IMR-90 (cell line): ENCODE data around the gene DGKB. TPM values are rescaled to one million over a fixed set of nuclear protein-coding genes. Genes with fewer than 3 reads are reported as not detected.

Experiments
- ATAC-seq: fragments of 200-7000 bp; cut with Tn5 transposase; 2 replicates; pipeline ENCODE4 v1.9.1; 2020; ENCODE audit warnings: low read depth, mild to moderate bottlenecking, moderate library complexity
- BruUV-seq: library from RNA; stranded (reverse); fragments of 400-500 nt; replicated peaks from 2 replicates; lab custom pipeline; 2021; lab: Mats Ljungman, UMichigan
- CTCF ChIA-PET: fragments of 300-600 bp; formaldehyde crosslinking; extraction: SDS; loops from one replicate; lab custom pipeline; 2021; ENCODE audit warnings: antibody characterized with exemption; lab: Yijun Ruan, JAX
- POLR2A ChIA-PET: fragments of 300-600 bp; sonication (Branson Sonifier 250); formaldehyde crosslinking; loops from one replicate; lab custom pipeline; 2022; ENCODE audit warnings: antibody characterized with exemption; ENCODE audit not compliant: unreplicated experiment; lab: Charles Lee
- DNase-seq: peaks from one replicate; pipeline ENCODE4 v3.0.0; 2013
- H2AFZ ChIP-seq: replicated peaks from 2 replicates; pipeline ENCODE3; 2013; ENCODE audit warnings: low read length, mild to moderate bottlenecking; ENCODE audit not compliant: poor library complexity
- H2AK5ac ChIP-seq: 2 replicates; pipeline ENCODE4 v1.6.1; 2013; ENCODE audit warnings: low read depth, low read length, inconsistent platforms
- H2AK9ac ChIP-seq: replicated peaks from 2 replicates; pipeline ENCODE3; 2013; ENCODE audit warnings: mild to moderate bottlenecking, low read depth, low read length, moderate library complexity; ENCODE audit not compliant: poor library complexity
- H2BK120ac ChIP-seq: 2 replicates; pipeline ENCODE4 v1.6.1; 2013; ENCODE audit warnings: low read depth, low read length, inconsistent platforms
- H2BK15ac ChIP-seq: 3 replicates; pipeline ENCODE4 v1.6.1; 2013; ENCODE audit warnings: low read depth, low read length, inconsistent platforms
- H2BK20ac ChIP-seq: 2 replicates; pipeline ENCODE4 v1.6.1; 2013; ENCODE audit warnings: low read depth, mild to moderate bottlenecking, inconsistent platforms, low read length, moderate library complexity
- H2BK5ac ChIP-seq: 2 replicates; pipeline ENCODE4 v1.6.1; 2013; ENCODE audit warnings: mild to moderate bottlenecking, low read depth, low read length, inconsistent platforms; ENCODE audit not compliant: poor library complexity, severe bottlenecking
- H3K14ac ChIP-seq: replicated peaks from 2 replicates; pipeline ENCODE4 v1.6.1; 2013; ENCODE audit warnings: low read depth, low read length, inconsistent platforms
- H3K18ac ChIP-seq: 2 replicates; pipeline ENCODE4 v1.6.1; 2013; ENCODE audit warnings: low read depth, low read length, control low read depth
- H3K23ac ChIP-seq: 2 replicates; pipeline ENCODE4 v1.6.1; 2013; ENCODE audit warnings: low read depth, low read length, inconsistent platforms
- H3K27ac ChIP-seq: 2 replicates; pipeline ENCODE4 v1.5.1; 2013; ENCODE audit warnings: mild to moderate bottlenecking, control low read depth, low read length; ENCODE audit not compliant: insufficient read depth
- H3K27me3 ChIP-seq: 2 replicates; pipeline ENCODE4 v1.6.1; 2013; ENCODE audit warnings: low read length; ENCODE audit not compliant: control insufficient read depth, insufficient read depth
- H3K36me3 ChIP-seq: 2 replicates; pipeline ENCODE4 v1.6.1; 2013; ENCODE audit warnings: low read length, mixed read lengths; ENCODE audit not compliant: control insufficient read depth, insufficient read depth
- H3K4ac ChIP-seq: 2 replicates; pipeline ENCODE4 v1.6.1; 2013; ENCODE audit warnings: low read depth, low read length, inconsistent platforms
- H3K4me1 ChIP-seq: 2 replicates; pipeline ENCODE4 v1.6.1; 2013; ENCODE audit warnings: low read length, mixed read lengths; ENCODE audit not compliant: control insufficient read depth, insufficient read depth
- H3K4me2 ChIP-seq: 2 replicates; pipeline ENCODE4 v1.6.1; 2013; ENCODE audit warnings: low read depth, mild to moderate bottlenecking, control low read depth, low read length, moderate library complexity
- H3K4me3 ChIP-seq: 2 replicates; pipeline ENCODE4 v1.5.1; 2013; ENCODE audit warnings: low read depth, mild to moderate bottlenecking, control low read depth, low read length, moderate library complexity; ENCODE audit not compliant: insufficient read depth
- H3K56ac ChIP-seq: 2 replicates; pipeline ENCODE4 v1.6.1; 2013; ENCODE audit warnings: low read length, inconsistent platforms; ENCODE audit not compliant: insufficient read depth; ENCODE audit errors: extremely low read depth
- H3K79me1 ChIP-seq, 2 experiments: 2 replicates each; pipeline ENCODE4 v1.6.1; 2013; ENCODE audit warnings: low read length in 2 of 2, inconsistent platforms in 1 of 2, low read depth in 1 of 2
- H3K9ac ChIP-seq: 2 replicates; pipeline ENCODE4 v1.6.1; 2013; ENCODE audit warnings: low read depth, low read length, control low read depth
- H3K9me1 ChIP-seq: 2 replicates; pipeline ENCODE4 v1.6.1; 2013; ENCODE audit warnings: low read length, inconsistent platforms; ENCODE audit not compliant: insufficient read depth
- H3K9me3 ChIP-seq: 2 replicates; pipeline ENCODE4 v1.6.1; 2013; ENCODE audit warnings: low read length; ENCODE audit not compliant: control insufficient read depth, insufficient read depth
- H4K20me1 ChIP-seq: 2 replicates; pipeline ENCODE4 v1.6.1; 2013; ENCODE audit warnings: low read length, inconsistent platforms; ENCODE audit not compliant: insufficient read depth
- H4K5ac ChIP-seq: 2 replicates; pipeline ENCODE4 v1.6.1; 2013; ENCODE audit warnings: mild to moderate bottlenecking, low read depth, low read length, control low read depth
- H4K8ac ChIP-seq, 2 experiments: 2 replicates each; pipeline ENCODE4 v1.6.1; 2013; ENCODE audit warnings: low read depth in 2 of 2, low read length in 2 of 2, control low read depth in 1 of 2, inconsistent platforms in 1 of 2
- H4K91ac ChIP-seq: 2 replicates; pipeline ENCODE4 v1.6.1; 2013; ENCODE audit warnings: low read depth, low read length, inconsistent platforms; ENCODE audit not compliant: insufficient read depth
- CEBPB ChIP-seq: IDR thresholded peaks from 2 replicates; pipeline ENCODE4 v1.6.1; 2012; ENCODE audit warnings: low read depth, low read length, improper control_type of control experiment
- CTCF ChIP-seq: conservative IDR thresholded peaks from 2 replicates; pipeline ENCODE4 v1.5.1; 2012; ENCODE audit warnings: mild to moderate bottlenecking, low read depth, low read length, improper control_type of control experiment
- ELK1 ChIP-seq: fragments of 150-350 bp; IDR thresholded peaks from 2 replicates; pipeline ENCODE4 v1.6.1; 2016; ENCODE audit warnings: low read depth, mild to moderate bottlenecking, low read length, moderate library complexity, borderline replicate concordance
- MXI1 ChIP-seq: IDR thresholded peaks from 2 replicates; pipeline ENCODE4 v1.6.1; 2012; ENCODE audit warnings: low read depth, mild to moderate bottlenecking, low read length, moderate library complexity, borderline replicate concordance
- POLR2A ChIP-seq: IDR thresholded peaks from 2 replicates; pipeline ENCODE4 v1.6.1; 2012; ENCODE audit warnings: mild to moderate bottlenecking, low read depth, low read length
- RFX5 ChIP-seq: IDR thresholded peaks from 2 replicates; pipeline ENCODE4 v1.8.0; 2012; ENCODE audit warnings: low read depth, mild to moderate bottlenecking, low read length, moderate library complexity
- dilution Hi-C: fragments of 300-500 bp; cut with HindIII; formaldehyde crosslinking; loops from one replicate; pipeline ENCODE4 v1.14.3; 2018; ENCODE audit warnings: low sequenced_read_pairs; ENCODE audit not compliant: unreplicated experiment
- in situ Hi-C: fragments of 300-500 bp; cut with MboI; formaldehyde crosslinking; loops from 3 replicates; pipeline ENCODE4 v1.14.3; 2019; ENCODE audit warnings: low sequenced_read_pairs, inconsistent platforms, mixed read lengths
- intact Hi-C: fragments of 100-400 bp; cut with micrococcal nuclease; formaldehyde crosslinking; loops from 2 replicates; pipeline ENCODE4 v1.10.0; 2022
- polyA plus RNA-seq, 3 experiments: library from polyadenylated mRNA; depleted of rRNA; stranded (reverse); fragments of >200 nt; gene quantifications; 2 replicates each; pipeline ENCODE4 v1.2.3, GENCODE V29; 2012; ENCODE audit warnings: low replicate concordance in 1 of 3
- total RNA-seq: library from RNA; depleted of rRNA; stranded (reverse); fragments of >200 nt; gene quantifications from 2 replicates; pipeline ENCODE4 v1.2.3, GENCODE V29; 2012

The DGKB gene
- total and polyA plus RNA-seq, 2 of the 4 experiments (the other 2 are of a cell fraction): not detected

- no peak overlapping the region for H3K9ac ChIP-seq
- DNase-seq: no peak
- H4K5ac ChIP-seq: no peak overlapping the region
- H3K14ac ChIP-seq: no peak overlapping the region
- BruUV-seq: no TSS peak
- no peaks in the 10 kb centered on the region for H3K9me1 ChIP-seq
- H3K4me2 ChIP-seq: no peak overlapping the region
- no peak overlapping the region for H2BK120ac ChIP-seq
- in situ Hi-C loops (no loop called here), dilution Hi-C loops (no loop called here), intact Hi-C loops (no loop called here)
- no peak overlapping the region for H3K18ac ChIP-seq
- no peaks in the 10 kb centered on the region for H3K4me1 ChIP-seq
- ATAC-seq: no peak
- no peaks in the 10 kb centered on the region for H3K79me1 ChIP-seq
- H2AK5ac ChIP-seq: no peak overlapping the region
- no peak for TF ChIP-seq RFX5
- no peak for TF ChIP-seq MXI1
- no peak for TF ChIP-seq ELK1
- TF ChIP-seq CEBPB: no peak
- TF ChIP-seq CTCF: no peak
- TF ChIP-seq POLR2A: no peak
- no peak overlapping the region for H2BK15ac ChIP-seq
- no peaks in the 10 kb centered on the region for H3K27me3 ChIP-seq
- no peak overlapping the region for H4K91ac ChIP-seq
- ChIA-PET CTCF (no interaction called here), POLR2A (no interaction called here)
- no peak overlapping the region for H2AFZ ChIP-seq
- no peak overlapping the region for H3K23ac ChIP-seq
- H2AK9ac ChIP-seq: no peak overlapping the region
- H3K4me3 ChIP-seq: no peak overlapping the region
- H3K36me3 ChIP-seq: no peaks in the 10 kb centered on the region
- no peak overlapping the region for H2BK5ac ChIP-seq
- no peak overlapping the region for H3K27ac ChIP-seq
- no peak overlapping the region for H3K4ac ChIP-seq
- no peaks in the 10 kb centered on the region for H3K9me3 ChIP-seq
- H3K56ac ChIP-seq: no peak overlapping the region
- no peak overlapping the region for H4K8ac ChIP-seq
- H4K20me1 ChIP-seq: no peaks in the 10 kb centered on the region
- no peak overlapping the region for H2BK20ac ChIP-seq
Measured at GRCh38 chr7:14766747-14767146, 135.8 kb downstream of the DGKB start.
